Measurements from ENCODE around the gene HPS5.

Gene HPS5

GRCh38 chr11:18233912-18234311, 88.0 kb downstream of the HPS5 start:
- DNase-seq = no peak

- DNase-seq = no peak
Measured at GRCh38 chr11:18230859-18231258, 91.1 kb downstream of the HPS5 start.

GRCh38 chr11:18229501-18229900, 92.4 kb downstream of the HPS5 start:
- no peak for DNase-seq

Data from CD4-positive, alpha-beta T cell treated with Interferon gamma for 1 hour (primary cell).